Activated naive CD4-positive, alpha-beta T cell treated with anti-CD3 and anti-CD28 coated beads for 36 hours (primary cell): Measurements from ENCODE around the gene B3GAT3. TPM values are rescaled to one million over a fixed set of nuclear protein-coding genes. Genes with fewer than 3 reads are reported as not detected.
"Not testable (repeated sequence)": the region's sequence is repeated elsewhere in the genome, so short reads cannot be mapped to it uniquely, and the experiment has no call there.

Source experiments
- CTCF ChIA-PET: fragments of 350-600 bp; sonication (Branson Sonifier 250); formaldehyde crosslinking; loops from one replicate; lab custom pipeline; 2021; ENCODE audit warnings: antibody characterized with exemption; lab: Charles Lee
- DNase-seq: peaks from one replicate; pipeline ENCODE4 v3.0.0-alpha.2; 2020
- H3K27ac Mint-ChIP-seq: one replicate; pipeline ENCODE4 v1.8.0; 2021; ENCODE audit warnings: mild to moderate bottlenecking, mixed read lengths
- H3K27me3 Mint-ChIP-seq: one replicate; pipeline ENCODE4 v1.8.0; 2021; ENCODE audit warnings: low read depth, mixed read lengths
- H3K36me3 Mint-ChIP-seq: one replicate; pipeline ENCODE4 v1.8.0; 2021; ENCODE audit warnings: low read depth, mixed read lengths
- H3K4me1 Mint-ChIP-seq: one replicate; pipeline ENCODE4 v1.8.0; 2021; ENCODE audit warnings: low read depth, mixed read lengths
- H3K4me3 Mint-ChIP-seq: one replicate; pipeline ENCODE4 v1.8.0; 2021; ENCODE audit warnings: mild to moderate bottlenecking, moderate library complexity, mixed read lengths
- H3K9me3 Mint-ChIP-seq: one replicate; pipeline ENCODE4 v1.8.0; 2021; ENCODE audit warnings: mixed read lengths
- intact Hi-C: fragments of 100-400 bp; cut with micrococcal nuclease; formaldehyde crosslinking; loops from one replicate; pipeline ENCODE4 v1.15.1; 2023
- microRNA-seq: library from miRNA; unstranded; fragments of <30 nt; microRNA quantifications from one replicate; pipeline ENCODE4 v1.2.0, GENCODE V29; 2022; ENCODE audit warnings: borderline microRNAs expressed, borderline replicate concordance
- total RNA-seq, 2 experiments: library from RNA; stranded (reverse); gene quantifications; one replicate each; pipeline ENCODE4 v1.2.3, GENCODE V29; 2021

B3GAT3 gene
- total RNA-seq, 2 experiments from 2014 or later, result 43.1 to 45.7 TPM

DNA sequence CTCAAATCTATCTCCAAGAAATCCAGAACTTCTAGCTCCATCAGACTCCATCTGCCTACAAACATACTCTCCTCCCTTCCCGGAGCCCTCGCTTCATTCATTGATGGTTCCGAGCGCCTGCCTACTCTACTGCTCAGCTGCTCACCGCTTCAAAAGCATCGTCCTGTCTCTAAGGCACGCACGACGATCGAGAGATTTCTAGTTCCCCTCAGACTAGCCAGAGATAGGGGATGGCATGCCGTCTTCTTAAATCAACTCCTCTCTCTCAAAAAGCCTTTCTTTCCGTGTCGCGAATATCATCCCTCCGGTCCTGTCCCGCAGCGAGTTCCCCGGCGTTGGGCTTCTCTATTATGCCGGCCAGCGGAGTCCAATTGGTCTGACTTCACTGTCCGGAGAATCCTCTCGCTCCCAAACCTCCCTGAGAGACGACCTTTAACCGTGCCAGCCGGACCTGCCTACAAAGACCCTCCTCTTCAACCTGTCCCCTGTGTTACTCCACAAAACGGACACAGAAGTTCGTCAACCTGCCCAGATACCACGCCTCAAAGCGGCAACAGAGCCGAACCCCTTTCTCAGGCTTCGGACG, 48.7 kb downstream of the B3GAT3 start:
- DNase-seq, result peak; percentile 46
- intact Hi-C loops, result loop anchor here (1.0 to 5.0 kb wide), 2 partner anchors 13 to 269 kb away; no protein-coding TSS in a partner anchor
- peaks cover 64% of the 10 kb centered on the region for H3K36me3 Mint-ChIP-seq
- no peaks in the 10 kb centered on the region for H3K9me3 Mint-ChIP-seq
- H3K4me3 Mint-ChIP-seq, result peak overlapping the region; percentile 95
- peak overlapping the region; percentile 97 for H3K27ac Mint-ChIP-seq
- peaks cover 47% of the 10 kb centered on the region for H3K4me1 Mint-ChIP-seq
- CTCF ChIA-PET, result interaction anchor here (0.6 to 2.7 kb wide), 7 partner anchors 13 to 178 kb away, joined by 3 to 11 read pairs (median 6); partner anchors contain the start of gene TUT1
- H3K27me3 Mint-ChIP-seq, result no peaks in the 10 kb centered on the region

DNA sequence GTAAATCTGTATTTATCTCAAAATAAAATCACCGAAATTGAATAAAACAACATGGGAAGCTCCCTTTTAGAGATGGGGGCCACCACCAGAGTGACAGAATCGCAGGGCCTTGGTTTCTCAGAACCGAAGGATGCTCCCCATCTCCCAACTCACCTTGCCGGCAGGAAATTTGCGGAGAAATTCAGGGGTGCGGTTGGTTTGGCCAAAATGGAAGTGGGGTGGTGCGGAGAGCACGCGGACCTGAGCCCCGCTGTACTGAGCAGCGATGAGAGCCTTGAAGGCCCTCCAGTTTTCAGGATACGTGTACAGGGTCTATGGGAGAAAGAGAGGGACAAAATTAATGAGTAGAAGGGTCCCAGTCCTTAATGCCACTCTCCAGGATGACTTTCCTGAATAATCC, 49.4 kb downstream of the B3GAT3 start:
- Mint-ChIP-seq H3K36me3 (peaks cover 65% of the 10 kb centered on the region), H3K4me3 (peak overlapping the region; percentile 95), H3K9me3 (no peaks in the 10 kb centered on the region), H3K27ac (peak overlapping the region; percentile 97), H3K4me1 (peaks cover 49% of the 10 kb centered on the region), H3K27me3 (no peaks in the 10 kb centered on the region)
- CTCF ChIA-PET, result interaction anchor here (0.6 to 2.7 kb wide), 4 partner anchors 12 to 283 kb away, joined by 4 to 10 read pairs (median 7); no protein-coding TSS in a partner anchor
- DNase-seq, result no peak
- intact Hi-C loops, result loop anchor here (5.0 kb wide), 1 partner anchor 270 kb away; no protein-coding TSS in a partner anchor

DNA sequence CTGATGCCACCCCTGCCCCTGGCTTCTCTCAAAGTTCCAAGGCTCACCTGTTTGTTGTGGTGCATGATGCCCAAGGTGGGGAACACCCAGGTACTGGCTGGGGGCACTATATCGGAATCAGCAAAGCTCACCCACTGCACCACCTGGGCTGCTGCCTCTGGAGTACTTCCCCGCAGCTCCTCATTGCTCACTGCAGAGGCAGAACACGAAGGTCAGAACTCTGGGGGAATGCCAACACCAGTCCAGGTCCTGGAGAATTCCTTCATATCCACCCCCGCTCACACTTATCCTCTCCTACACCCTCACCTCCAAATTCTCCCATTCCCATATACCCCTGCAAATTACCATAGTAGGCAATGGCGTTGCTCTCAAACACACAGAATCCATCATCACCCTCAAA, 50.3 kb downstream of the B3GAT3 start:
- not testable (repeated sequence) for H3K9me3 Mint-ChIP-seq
- H3K4me3 Mint-ChIP-seq, result peak overlapping the region; percentile 95

DNA sequence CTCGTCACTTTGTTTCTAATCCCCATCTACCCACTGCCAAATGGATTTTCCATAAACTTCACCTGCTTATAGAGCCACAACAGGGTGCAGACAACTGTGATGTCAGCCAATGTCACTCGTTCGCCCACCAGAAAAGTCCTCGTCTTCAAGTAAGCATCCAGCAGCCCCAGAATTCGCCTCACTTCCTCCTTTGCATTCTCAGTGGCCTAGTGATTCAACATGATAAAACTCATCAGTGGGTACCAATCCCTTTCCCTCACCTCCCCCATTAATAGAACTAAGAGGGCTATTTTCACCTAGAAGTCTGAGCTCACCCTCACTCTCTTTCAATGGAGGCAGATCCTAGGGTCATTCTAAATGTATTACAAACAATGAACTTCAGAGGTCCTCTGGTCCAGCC, 50.9 kb downstream of the B3GAT3 start:
- Mint-ChIP-seq H3K27ac (peak overlapping the region; percentile 97), H3K36me3 (peaks cover 73% of the 10 kb centered on the region), H3K4me3 (peak overlapping the region; percentile 1), H3K4me1 (peaks cover 64% of the 10 kb centered on the region)
- CTCF ChIA-PET, result interaction anchor here (0.7 to 2.4 kb wide), 4 partner anchors 10 to 71 kb away, joined by 3 to 8 read pairs (median 5); no protein-coding TSS in a partner anchor
- not testable (repeated sequence) for H3K9me3 Mint-ChIP-seq, H3K27me3 Mint-ChIP-seq, DNase-seq
- intact Hi-C loops, result loop anchor here (5.0 kb wide), 1 partner anchor 271 kb away; no protein-coding TSS in a partner anchor

More for the DNA sequence above, 50.3 kb downstream of the B3GAT3 start:
- CTCF ChIA-PET, result interaction anchor here (0.7 to 2.4 kb wide), 4 partner anchors 14 to 70 kb away, joined by 3 to 8 read pairs (median 6); no protein-coding TSS in a partner anchor
- Mint-ChIP-seq H3K4me1 (peaks cover 58% of the 10 kb centered on the region), H3K36me3 (peaks cover 69% of the 10 kb centered on the region), H3K27ac (peak overlapping the region; percentile 97)
- DNase-seq, H3K27me3 Mint-ChIP-seq: not testable (repeated sequence)
- intact Hi-C loops, result loop anchor here (5.0 kb wide), 1 partner anchor 271 kb away; no protein-coding TSS in a partner anchor

DNA sequence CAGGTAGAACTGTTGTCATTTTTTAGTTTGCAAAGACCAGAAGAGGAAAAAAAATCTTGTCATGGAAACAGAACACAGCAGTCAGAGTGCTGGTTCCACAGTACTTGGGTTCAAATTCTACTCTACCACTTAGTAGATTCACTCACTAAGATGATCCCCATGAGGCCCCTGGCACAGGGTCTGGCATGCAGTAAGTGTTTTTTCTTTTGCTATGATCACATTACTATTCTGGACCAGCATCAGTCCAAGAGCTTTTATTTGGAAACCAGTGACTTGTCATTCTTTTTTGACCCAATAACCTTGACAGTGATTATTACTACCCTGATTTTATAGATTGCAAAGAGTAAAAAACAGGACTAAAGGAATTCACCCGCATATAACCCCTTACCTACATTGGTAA, 52.2 kb downstream of the B3GAT3 start:
- no peak for DNase-seq
- Mint-ChIP-seq H3K27ac (peak overlapping the region; percentile 55), H3K36me3 (peaks cover 76% of the 10 kb centered on the region), H3K4me3 (no peak overlapping the region), H3K4me1 (peaks cover 61% of the 10 kb centered on the region), H3K27me3 (no peaks in the 10 kb centered on the region), H3K9me3 (no peaks in the 10 kb centered on the region)
- CTCF ChIA-PET, result interaction anchor here (1.0 to 2.4 kb wide), 3 partner anchors 16 to 145 kb away, joined by 3 to 8 read pairs (median 7); no protein-coding TSS in a partner anchor
- intact Hi-C loops, result loop anchor here (5.0 kb wide), 1 partner anchor 273 kb away; no protein-coding TSS in a partner anchor

DNA sequence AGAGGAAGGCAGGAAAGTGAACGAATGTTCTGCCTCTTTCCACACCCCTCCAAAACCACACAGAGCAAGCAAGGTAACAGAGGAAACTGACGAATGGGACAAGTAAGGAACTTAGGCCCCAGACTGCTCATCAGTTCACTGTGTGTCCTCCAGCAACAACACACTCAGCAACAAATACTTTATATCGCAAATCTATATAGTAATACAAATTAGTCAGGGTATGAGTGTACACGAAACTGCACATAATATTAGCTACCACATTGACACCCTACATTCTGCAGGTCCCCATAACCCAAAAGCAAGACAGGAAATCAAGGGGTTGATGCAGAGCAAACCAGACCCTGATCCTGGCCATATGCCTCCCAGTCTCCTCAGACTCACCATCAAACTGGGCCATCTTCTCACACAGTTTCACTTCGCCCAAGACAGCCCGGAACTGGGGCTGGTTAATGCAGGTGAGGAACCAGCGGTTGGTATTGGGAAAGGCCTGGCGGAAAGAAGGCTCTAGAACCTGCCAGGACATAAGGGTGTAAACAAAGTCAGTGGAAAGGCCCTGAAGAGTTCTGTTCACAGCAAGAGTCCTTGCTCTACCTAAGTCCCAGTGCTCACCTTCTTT, 54.7 kb downstream of the B3GAT3 start:
- CTCF ChIA-PET, result interaction anchor here (1.1 to 2.1 kb wide), 4 partner anchors 10 to 172 kb away, joined by 3 to 12 read pairs (median 4); no protein-coding TSS in a partner anchor
- intact Hi-C loops, result no loop called here
- Mint-ChIP-seq H3K36me3 (peaks cover 69% of the 10 kb centered on the region), H3K4me1 (peaks cover 59% of the 10 kb centered on the region), H3K27ac (peak overlapping the region; percentile 67), H3K9me3 (no peaks in the 10 kb centered on the region), H3K4me3 (no peak overlapping the region), H3K27me3 (no peaks in the 10 kb centered on the region)
- no peak for DNase-seq

DNA sequence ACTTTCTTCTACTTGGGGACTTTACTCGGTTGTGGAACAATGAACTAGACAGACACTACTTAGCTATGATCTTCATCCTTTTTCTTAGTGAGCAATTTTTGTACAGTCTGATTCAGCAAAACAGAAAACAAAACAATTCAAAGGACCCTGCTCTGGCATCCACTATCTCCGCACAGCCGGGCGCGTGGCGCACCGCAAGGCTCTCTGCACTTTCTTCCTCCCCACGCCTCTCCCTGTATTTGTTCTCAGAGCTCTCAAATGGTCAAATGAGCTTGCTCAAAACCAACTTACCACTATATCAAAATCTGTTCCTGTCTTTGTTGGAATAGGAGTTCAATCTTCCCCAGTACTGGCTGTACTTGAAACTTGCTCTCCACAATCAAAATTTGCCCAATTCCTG, 55.5 kb downstream of the B3GAT3 start:
- H3K4me1 Mint-ChIP-seq, result peaks cover 57% of the 10 kb centered on the region

More for the DNA sequence above, 55.5 kb downstream of the B3GAT3 start:
- Mint-ChIP-seq H3K4me3 (no peak overlapping the region), H3K36me3 (peaks cover 66% of the 10 kb centered on the region), H3K27me3 (no peaks in the 10 kb centered on the region), H3K9me3 (no peaks in the 10 kb centered on the region), H3K27ac (peak overlapping the region; percentile 2)
- CTCF ChIA-PET, result interaction anchor here (0.9 to 2.1 kb wide), 4 partner anchors 9 to 142 kb away, joined by 3 to 12 read pairs (median 5); partner anchors contain the start of gene TUT1
- intact Hi-C loops, result no loop called here
- DNase-seq, result no peak

Small RNAs within 50 kb of the gene (microRNA-seq; reads per million reads assigned to microRNA genes)
- gene MIR6747, result 2.2 reads per million

Other genes starting within 250 kb of the B3GAT3 start
- gene SCGB1A1, start 203.0 kb downstream of the B3GAT3 start, total RNA-seq, result not detected
- gene AHNAK, start 75.2 kb downstream of the B3GAT3 start, total RNA-seq, result 1 to 10 TPM; 9.2 to 9.4 TPM
- 1,000 to 10,000 TPM; 2,282 to 2,440 TPM for gene EEF1G, start 48.1 kb downstream of the B3GAT3 start, total RNA-seq
- gene TUT1, start 30.5 kb downstream of the B3GAT3 start, total RNA-seq, result 10 to 100 TPM; 38.2 to 42.0 TPM
- gene MTA2, start 20.1 kb downstream of the B3GAT3 start, total RNA-seq, result 100 to 1,000 TPM; 191 to 197 TPM
- gene EML3, start 9.2 kb downstream of the B3GAT3 start, total RNA-seq, result 10 to 100 TPM; 81.8 to 97.1 TPM
- 1 to 10 TPM in 1 of 2 experiments, under 1 TPM in 1; 0.52 to 1.0 TPM for gene ROM1, start 8.7 kb downstream of the B3GAT3 start, total RNA-seq
- gene GANAB, start 24.6 kb upstream of the B3GAT3 start, total RNA-seq, result 100 to 1,000 TPM; 221 to 230 TPM
- 10 to 100 TPM; 12.5 to 12.8 TPM for gene INTS5, start 31.3 kb upstream of the B3GAT3 start, total RNA-seq
- gene C11orf98, start 43.2 kb upstream of the B3GAT3 start, total RNA-seq, result 10 to 100 TPM; 73.5 to 76.5 TPM
- gene CSKMT, start 43.3 kb upstream of the B3GAT3 start, total RNA-seq, result 10 to 100 TPM; 35.2 to 44.0 TPM
- gene UQCC3, start 49.7 kb upstream of the B3GAT3 start, total RNA-seq, result 1 to 10 TPM; 6.0 to 6.4 TPM
- gene LBHD1, start 50.3 kb upstream of the B3GAT3 start, total RNA-seq, result 1 to 10 TPM; 4.4 to 6.1 TPM
- 100 to 1,000 TPM; 121 to 124 TPM for gene UBXN1, start 57.1 kb upstream of the B3GAT3 start, total RNA-seq
- under 1 TPM in 1 of 2 experiments, not detected in 1; 0.10 TPM for gene LRRN4CL, start 67.5 kb upstream of the B3GAT3 start, total RNA-seq
- gene BSCL2, start 85.4 kb upstream of the B3GAT3 start, total RNA-seq, result 10 to 100 TPM; 13.8 to 17.3 TPM
- gene GNG3, start 85.7 kb upstream of the B3GAT3 start, total RNA-seq, result not detected
- gene HNRNPUL2, start 105.5 kb upstream of the B3GAT3 start, total RNA-seq, result 10 to 100 TPM; 58.6 to 61.5 TPM
- 10 to 100 TPM; 46.6 to 49.5 TPM for gene TTC9C, start 106.5 kb upstream of the B3GAT3 start, total RNA-seq
- gene ZBTB3, start 132.2 kb upstream of the B3GAT3 start, total RNA-seq, result 10 to 100 TPM; 12.1 to 13.5 TPM
- gene POLR2G, start 139.6 kb upstream of the B3GAT3 start, total RNA-seq, result 100 to 1,000 TPM; 131 to 135 TPM
- gene TAF6L, start 149.4 kb upstream of the B3GAT3 start, total RNA-seq, result 10 to 100 TPM in 1 of 2 experiments, 1 to 10 TPM in 1; 8.9 to 10.5 TPM
- gene TMEM179B, start 165.4 kb upstream of the B3GAT3 start, total RNA-seq, result 10 to 100 TPM; 13.9 to 15.2 TPM
- gene TMEM223, start 170.0 kb upstream of the B3GAT3 start, total RNA-seq, result 1 to 10 TPM; 7.0 to 7.7 TPM
- 10 to 100 TPM; 44.6 to 46.0 TPM for gene NXF1, start 183.5 kb upstream of the B3GAT3 start, total RNA-seq
- 10 to 100 TPM; 22.7 to 23.0 TPM for gene STX5, start 210.1 kb upstream of the B3GAT3 start, total RNA-seq
- gene TEX54, start 210.9 kb upstream of the B3GAT3 start, total RNA-seq, result not detected
- 10 to 100 TPM; 74.4 to 78.7 TPM for gene WDR74, start 217.6 kb upstream of the B3GAT3 start, total RNA-seq